GM12873 (cell line): ENCODE data around the gene KRT32.

Experiments
- TF ChIP-seq, protein P1 (sequence below): IDR thresholded peaks from 2 replicates; pipeline ENCODE4 v1.5.1; 2012; ENCODE audit warnings: low read depth, mild to moderate bottlenecking, moderate library complexity, low read length, control low read depth; ENCODE audit not compliant: insufficient read depth; ENCODE audit errors: missing control alignments

KRT32 gene

DNA sequence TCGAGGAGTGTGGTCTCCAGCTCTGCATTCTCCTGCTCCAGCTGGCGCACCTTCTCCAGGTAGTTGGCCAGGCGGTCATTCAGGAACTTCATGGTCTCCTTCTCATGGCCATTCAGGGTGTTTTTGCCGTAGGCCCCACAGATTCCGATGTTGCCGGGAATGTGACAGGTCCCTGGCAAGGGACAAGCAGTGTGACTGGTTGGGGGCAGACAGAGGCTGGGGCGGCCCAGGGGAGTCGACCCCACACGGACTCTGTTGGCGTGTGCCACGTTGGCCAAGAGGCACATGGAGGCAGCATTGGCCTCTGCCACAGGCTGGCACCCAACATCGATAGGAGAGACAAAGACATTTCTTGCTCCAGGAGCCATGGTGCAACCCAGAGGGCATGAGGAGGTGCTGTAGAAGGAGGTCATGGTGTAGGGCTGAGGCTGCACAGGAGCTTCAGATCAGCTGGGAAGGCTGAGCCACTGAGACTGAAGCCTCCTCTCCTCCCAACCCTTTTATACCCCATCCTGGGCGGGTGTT, 43.0 kb downstream of the KRT32 start, which contains the start of gene KRT37:
Gene KRT37 (minus strand): TSS at position 475 of the 525 bp plus-strand sequence. CDS start 62 bp downstream, at position 413.
- TF ChIP-seq, protein P1, sequence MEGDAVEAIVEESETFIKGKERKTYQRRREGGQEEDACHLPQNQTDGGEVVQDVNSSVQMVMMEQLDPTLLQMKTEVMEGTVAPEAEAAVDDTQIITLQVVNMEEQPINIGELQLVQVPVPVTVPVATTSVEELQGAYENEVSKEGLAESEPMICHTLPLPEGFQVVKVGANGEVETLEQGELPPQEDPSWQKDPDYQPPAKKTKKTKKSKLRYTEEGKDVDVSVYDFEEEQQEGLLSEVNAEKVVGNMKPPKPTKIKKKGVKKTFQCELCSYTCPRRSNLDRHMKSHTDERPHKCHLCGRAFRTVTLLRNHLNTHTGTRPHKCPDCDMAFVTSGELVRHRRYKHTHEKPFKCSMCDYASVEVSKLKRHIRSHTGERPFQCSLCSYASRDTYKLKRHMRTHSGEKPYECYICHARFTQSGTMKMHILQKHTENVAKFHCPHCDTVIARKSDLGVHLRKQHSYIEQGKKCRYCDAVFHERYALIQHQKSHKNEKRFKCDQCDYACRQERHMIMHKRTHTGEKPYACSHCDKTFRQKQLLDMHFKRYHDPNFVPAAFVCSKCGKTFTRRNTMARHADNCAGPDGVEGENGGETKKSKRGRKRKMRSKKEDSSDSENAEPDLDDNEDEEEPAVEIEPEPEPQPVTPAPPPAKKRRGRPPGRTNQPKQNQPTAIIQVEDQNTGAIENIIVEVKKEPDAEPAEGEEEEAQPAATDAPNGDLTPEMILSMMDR = no peak

DNA sequence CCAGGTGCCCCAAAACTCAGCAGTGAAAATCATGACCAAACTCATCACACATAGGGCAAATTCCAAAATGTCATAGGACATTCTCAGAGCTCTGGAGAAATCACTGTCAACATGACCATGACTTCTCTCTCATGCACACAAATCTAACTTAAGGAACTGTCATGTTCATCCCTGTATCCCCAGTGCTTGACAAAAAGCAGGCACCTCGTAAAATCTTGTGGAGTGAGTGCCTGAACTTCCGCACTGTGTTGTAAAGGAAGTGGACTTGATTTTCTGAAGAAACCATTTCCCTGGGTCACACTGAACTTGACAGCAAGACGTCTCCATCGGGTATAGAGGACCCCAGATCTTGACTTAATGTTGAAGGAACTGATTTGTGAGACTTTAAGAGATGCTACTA, 45.6 kb downstream of the KRT32 start:
- TF ChIP-seq, protein P1 = no peak

DNA sequence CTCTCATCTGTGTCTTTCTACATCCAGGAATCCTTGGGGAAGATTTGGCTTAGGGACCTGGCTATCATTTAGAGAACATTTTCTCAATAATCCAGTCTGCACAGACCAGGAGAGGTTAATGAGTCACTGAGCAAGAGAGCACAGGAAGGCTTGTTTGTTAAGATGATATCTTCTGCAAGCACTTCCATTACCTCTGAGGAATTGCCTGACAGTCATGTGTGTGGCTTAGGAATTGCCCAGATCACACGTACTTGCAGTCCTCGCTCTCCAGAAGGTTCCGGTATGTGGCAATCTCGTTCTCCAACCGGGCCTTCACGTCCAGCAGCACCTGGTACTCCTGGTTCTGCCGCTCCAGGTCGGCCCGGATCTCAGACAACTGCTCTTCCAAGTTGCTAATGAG, 46.1 kb downstream of the KRT32 start:
- TF ChIP-seq, protein P1 = no peak

DNA sequence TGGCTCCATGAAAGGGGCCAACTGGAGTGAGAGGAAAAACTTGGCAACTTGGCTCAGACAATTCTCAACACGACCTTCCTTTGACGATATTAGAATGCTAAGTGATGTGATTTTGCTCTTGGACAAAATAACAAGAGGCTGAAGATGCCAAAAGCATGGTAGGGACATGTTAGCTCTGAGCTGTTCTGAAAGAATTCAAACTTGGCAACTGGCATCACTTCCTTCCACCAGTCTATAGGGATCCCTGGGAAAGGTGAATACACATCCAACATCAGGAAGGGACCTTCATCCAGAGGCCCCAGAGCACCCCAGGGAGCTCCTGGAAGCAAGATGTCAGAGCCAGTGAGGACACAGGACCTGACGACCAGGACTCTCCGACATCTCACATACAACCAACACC, 47.1 kb downstream of the KRT32 start:
- TF ChIP-seq, protein P1 = no peak

DNA sequence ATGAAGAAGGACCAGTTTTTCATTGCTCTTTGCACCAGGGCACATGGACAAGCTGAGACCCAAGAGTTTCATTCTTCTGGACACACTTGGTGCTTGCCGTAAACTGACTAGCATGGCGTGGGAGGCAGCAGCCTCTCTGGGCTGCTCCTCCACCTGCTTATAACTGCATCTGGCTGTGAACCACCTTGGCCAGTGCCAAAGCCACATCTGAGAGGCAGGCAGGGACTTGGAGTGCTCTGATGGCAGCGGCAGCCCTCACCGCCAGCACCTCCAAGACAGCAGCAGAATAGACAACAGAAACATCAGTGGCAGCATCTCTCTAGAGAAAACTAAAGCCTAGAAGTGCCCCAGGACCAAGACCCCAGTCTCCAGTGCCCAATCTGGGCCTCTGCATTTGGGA, 47.5 kb downstream of the KRT32 start:
- TF ChIP-seq, protein P1 = no peak

DNA sequence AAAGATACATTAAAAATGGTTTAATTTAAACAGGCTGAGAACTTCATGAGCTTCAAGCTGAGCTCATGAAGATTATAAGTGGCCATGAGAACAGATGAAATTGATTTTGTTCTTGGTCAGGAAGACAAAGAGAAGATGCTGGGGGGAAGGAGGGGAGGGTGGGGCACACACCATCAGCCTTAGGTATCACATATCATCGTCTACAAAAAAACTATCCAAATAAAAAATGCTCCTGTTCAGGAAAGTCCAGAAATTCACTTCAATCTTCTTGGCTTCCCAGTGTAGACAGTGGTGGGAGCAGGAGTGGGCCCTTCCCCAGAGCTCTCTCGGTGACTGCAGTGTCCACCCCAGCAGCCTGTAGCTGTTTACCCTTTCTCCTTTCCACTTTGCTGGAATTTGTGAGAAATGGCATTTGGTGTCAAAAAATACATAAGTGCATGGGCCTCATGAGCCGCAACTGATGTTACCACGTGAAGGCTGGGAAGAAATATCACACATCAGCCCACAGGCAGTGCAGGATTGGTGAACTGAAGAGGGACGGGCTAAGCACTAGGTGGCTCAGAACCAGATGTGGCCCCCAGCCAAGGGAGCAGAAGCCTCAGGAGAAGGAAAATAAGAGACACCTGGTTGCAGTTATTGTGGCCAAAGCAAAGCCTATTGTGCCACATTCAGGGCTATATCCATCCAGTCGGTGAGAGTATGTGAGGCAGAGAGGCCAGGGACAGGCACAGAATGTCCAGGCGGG, 48.9 kb downstream of the KRT32 start:
- TF ChIP-seq, protein P1 = no peak

DNA sequence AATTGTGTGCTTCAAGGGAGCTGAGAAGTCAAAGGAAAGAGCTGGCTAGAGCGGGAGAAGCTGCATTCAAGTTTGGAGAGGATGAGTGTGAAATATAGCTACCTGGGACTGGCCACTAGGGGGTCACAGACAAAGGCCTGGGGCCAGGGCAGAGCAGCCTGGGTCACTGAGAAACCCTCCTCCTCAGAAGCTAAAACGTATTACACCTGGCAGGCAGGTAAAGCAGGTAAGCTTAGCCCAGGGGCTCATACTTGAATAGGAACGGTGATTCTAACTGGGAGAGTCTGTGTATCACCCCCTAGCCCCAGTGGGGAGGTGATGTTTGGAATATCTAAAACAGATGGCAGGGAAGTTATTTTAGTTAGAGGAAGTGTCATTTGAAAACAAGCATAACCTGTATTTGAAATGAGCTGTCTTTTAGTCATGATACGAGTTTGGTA, 49.6 kb downstream of the KRT32 start:
- TF ChIP-seq, protein P1 = peak; percentile 75
